Frontal cortex (tissue), 4 donors: ENCODE data around the gene FEZF1. TPM values are rescaled to one million over a fixed set of nuclear protein-coding genes. Genes with fewer than 3 reads are reported as not detected.

Experiments used
- DNase-seq, 2 donors: peaks; one replicate each; pipeline ENCODE4 v3.0.0; 2012; ENCODE audit warnings: low spot score in 2 of 2
- FAIRE-seq: peaks from 2 replicates; lab custom pipeline; 2012; peaks lifted over from hg19 to GRCh38; lab: Jason Lieb, UNC
- total RNA-seq: library from RNA; depleted of rRNA; stranded (reverse); fragments of >200 nt; gene quantifications from one replicate; pipeline ENCODE4 v1.2.3, GENCODE V29; 2014
- donor health status: control.
- donor health status: control.
- donor health status: control.

Gene FEZF1
- total RNA-seq, result not detected

GRCh38 chr7:122304319-122304975 is at the start of gene FEZF1:
TSS of gene FEZF1 (minus strand) at chr7:122304750. CDS start at chr7:122304437, 313 bp downstream.
- FAIRE-seq (no peak), DNase-seq (no peak)

GRCh38 chr7:122352454-122352853 is 47.9 kb upstream of the FEZF1 start:
- no peak for FAIRE-seq
- no peak for DNase-seq

- FAIRE-seq (no peak), DNase-seq (no peak)
Observed at GRCh38 chr7:122350701-122351100, 46.2 kb upstream of the FEZF1 start.

GRCh38 chr7:122344303-122344620 is 39.7 kb upstream of the FEZF1 start:
- no peak for FAIRE-seq
- DNase-seq, result no peak

- DNase-seq (no peak), FAIRE-seq (no peak)
Observed at GRCh38 chr7:122343601-122344302, 39.2 kb upstream of the FEZF1 start.

- DNase-seq (no peak), FAIRE-seq (no peak)
Observed at GRCh38 chr7:122340427-122340826, 35.9 kb upstream of the FEZF1 start.

- no peak for FAIRE-seq
- DNase-seq, result no peak
Observed at GRCh38 chr7:122339145-122339904, 34.8 kb upstream of the FEZF1 start.

- no peak for FAIRE-seq
- DNase-seq, result no peak
Observed at GRCh38 chr7:122337011-122337410, 32.5 kb upstream of the FEZF1 start.

- FAIRE-seq (no peak), DNase-seq (no peak)
Observed at GRCh38 chr7:122329145-122329802, 24.7 kb upstream of the FEZF1 start.

GRCh38 chr7:122327969-122328368 is 23.4 kb upstream of the FEZF1 start:
- FAIRE-seq (no peak), DNase-seq (no peak)

GRCh38 chr7:122316467-122317388 is 12.2 kb upstream of the FEZF1 start:
- FAIRE-seq (no peak), DNase-seq (no peak)

GRCh38 chr7:122315507-122316466 is 11.2 kb upstream of the FEZF1 start:
- FAIRE-seq (no peak), DNase-seq (no peak)

- FAIRE-seq, result no peak
- DNase-seq, result no peak
Observed at GRCh38 chr7:122314284-122314683, 9.7 kb upstream of the FEZF1 start.

- FAIRE-seq (no peak), DNase-seq (no peak)
Observed at GRCh38 chr7:122312789-122313188, 8.2 kb upstream of the FEZF1 start.

GRCh38 chr7:122311734-122312450 is 7.3 kb upstream of the FEZF1 start:
- FAIRE-seq, result no peak
- DNase-seq, result no peak

GRCh38 chr7:122311050-122311700 is 6.6 kb upstream of the FEZF1 start:
- DNase-seq, result no peak

More at GRCh38 chr7:122311050-122311700, 6.6 kb upstream of the FEZF1 start:
- no peak for FAIRE-seq
